GM19324 (cell line): ENCODE measurements around the gene SUPT3H.

ENCODE experiments used
- ATAC-seq: cut with Tn5 transposase; IDR thresholded peaks from one replicate; pipeline ENCODE4 v1.9.1; 2021; ENCODE audit warnings: mild to moderate bottlenecking, moderate library complexity; ENCODE audit not compliant: unreplicated experiment, low FRiP score

Gene SUPT3H

DNA sequence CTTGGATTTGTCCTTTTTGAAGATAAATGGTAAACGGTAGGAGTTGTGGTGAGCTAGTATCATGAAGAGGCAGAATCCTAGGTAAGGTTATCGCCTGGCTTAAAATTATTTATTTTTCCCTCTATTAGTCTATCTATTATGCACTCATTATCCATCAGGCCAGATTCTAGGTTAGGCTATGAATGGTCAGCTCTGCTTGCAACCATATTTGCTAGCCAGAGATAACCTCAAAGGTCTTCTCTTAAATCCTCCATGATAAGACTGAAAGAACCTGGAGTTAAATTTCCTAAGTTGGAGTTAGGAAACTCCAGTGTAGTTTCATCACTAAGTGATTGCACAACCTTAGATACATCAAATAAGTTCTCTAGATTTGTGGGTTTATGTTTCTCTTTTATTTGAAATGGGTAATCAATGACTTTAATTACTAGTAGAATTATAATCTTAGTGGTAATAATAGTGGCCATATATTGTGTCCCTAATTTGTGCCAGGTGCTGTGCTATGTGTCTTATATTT lies 351.7 kb downstream of the SUPT3H start:
- no peak for ATAC-seq

DNA sequence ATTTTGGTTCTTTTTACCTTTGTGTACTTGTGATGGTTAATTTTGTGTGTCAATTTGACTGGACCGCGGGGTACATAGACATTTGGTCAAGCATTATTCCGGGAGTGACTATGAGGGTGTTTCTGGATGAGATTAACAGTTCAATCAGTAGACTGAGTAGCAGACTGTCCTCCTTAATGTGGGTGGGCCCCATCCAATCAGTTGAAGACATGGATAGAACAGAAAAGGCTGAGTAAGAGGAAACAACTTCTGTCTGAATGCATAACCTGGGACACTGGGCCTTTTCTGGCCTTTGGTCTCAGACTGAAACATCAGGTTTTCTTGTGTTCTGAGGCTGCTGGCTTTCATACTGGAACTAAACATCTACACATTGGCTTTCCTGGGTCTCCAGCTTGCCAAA lies 353.1 kb downstream of the SUPT3H start:
- ATAC-seq: no peak

DNA sequence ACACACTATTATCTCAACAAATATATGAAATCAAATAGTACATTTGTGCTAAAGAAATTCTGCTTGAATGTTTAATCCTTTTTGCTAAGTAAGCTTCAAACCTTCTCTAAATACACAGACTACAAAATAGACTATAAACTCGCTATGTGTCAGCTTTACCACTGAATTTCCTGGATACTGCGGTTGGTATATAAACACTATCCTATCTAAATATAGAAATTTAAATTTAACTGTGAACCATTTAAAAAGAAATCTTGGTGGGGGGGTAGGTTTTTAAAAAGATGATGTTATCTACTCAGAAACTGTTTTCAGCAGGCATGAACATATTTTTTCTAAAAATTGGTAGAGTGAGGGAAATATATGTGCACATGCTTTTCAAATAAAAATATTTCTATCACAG lies 356.1 kb downstream of the SUPT3H start:
- no peak for ATAC-seq

DNA sequence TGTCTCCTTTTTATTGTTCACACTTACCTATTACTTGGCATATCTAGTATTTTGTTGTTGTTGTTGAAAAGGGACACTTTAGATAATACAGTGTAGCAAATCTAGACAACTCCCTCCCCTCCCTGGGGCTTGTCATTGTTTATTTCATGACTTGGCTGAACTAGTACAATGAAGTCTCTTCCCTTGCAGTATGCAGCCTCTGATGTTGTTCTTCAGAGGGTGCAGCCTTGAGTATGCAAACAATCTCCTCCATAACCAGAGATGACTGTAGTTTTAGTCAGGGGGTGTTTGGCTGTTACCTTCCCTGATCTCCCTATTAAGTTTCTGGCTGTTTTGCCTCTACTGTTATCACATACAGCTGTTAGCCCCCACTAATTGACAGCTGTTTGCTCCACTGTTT lies 365.0 kb downstream of the SUPT3H start:
- no peak for ATAC-seq

DNA sequence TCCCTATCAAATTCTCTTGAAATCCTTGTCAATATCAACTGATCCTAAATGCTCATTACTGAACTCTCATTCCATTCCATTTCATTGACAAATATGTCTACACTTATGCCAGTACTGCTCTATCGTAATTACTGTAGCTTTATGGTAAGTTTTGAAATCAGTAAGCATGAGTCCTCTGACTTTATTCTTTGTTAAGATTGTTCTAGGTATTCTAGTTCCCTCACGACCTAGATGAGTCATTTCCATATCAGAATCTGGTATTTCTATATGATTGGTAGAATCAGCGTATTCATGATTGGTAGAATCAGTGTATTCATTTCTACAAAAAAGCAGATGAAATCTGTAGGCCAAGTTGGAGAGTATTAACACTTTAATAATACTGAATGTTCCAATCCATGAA lies 368.2 kb downstream of the SUPT3H start:
- ATAC-seq: no peak

DNA sequence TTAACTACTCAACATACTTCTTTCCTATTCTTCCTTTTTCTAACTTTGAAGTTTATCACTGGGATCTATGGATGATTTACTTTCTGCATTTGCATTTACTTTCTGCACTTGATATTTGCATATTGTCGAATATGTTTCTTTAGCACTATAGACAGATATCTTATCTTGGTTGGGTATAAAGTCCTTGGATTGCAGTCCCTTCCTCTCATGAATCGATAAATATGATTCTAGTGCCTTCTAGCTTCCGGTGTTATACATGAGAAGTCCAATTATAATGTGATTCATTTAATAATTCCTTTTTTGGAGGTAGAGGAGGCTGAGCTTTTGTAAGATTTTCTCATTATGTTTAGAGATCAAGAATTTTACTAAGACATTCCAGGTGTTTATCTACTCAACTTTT lies 370.8 kb downstream of the SUPT3H start:
- ATAC-seq: no peak

DNA sequence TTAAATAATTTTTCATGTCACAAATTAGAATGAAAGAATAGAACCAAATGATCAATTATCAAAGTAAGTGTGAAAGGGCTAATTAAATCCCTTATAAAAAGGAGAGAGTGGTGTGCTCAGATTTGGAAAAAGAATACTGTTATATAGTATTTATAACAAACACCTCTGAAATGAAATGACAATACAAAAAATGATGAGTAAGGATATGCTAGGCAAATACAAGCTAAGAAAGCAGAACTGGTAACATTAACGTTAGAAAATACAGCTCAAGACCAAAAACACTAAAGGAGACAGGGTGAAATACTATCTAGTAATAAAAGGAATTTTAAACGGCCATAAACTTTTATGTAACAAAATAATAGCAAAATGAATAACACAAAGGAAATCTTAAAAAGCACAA lies 373.8 kb downstream of the SUPT3H start:
- no peak for ATAC-seq

DNA sequence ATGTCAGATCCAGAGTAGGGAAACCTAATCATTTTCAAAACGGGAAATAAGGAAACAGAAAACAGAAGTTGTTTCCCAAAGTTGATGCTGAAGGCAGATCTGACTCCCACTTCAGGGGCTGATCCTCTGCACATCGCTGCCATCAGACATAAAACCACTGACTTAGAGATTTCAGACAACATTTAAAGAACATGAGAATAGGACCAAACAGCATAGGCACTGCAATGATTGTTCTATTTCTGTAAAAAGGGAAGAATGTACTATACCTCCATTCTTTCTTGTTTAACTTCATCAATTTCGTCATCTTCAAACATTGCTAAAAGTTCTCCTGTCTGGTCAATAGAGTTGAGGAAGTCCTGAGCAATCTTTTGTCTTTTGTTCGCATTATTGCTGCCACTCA lies 374.3 kb downstream of the SUPT3H start:
- no peak for ATAC-seq

DNA sequence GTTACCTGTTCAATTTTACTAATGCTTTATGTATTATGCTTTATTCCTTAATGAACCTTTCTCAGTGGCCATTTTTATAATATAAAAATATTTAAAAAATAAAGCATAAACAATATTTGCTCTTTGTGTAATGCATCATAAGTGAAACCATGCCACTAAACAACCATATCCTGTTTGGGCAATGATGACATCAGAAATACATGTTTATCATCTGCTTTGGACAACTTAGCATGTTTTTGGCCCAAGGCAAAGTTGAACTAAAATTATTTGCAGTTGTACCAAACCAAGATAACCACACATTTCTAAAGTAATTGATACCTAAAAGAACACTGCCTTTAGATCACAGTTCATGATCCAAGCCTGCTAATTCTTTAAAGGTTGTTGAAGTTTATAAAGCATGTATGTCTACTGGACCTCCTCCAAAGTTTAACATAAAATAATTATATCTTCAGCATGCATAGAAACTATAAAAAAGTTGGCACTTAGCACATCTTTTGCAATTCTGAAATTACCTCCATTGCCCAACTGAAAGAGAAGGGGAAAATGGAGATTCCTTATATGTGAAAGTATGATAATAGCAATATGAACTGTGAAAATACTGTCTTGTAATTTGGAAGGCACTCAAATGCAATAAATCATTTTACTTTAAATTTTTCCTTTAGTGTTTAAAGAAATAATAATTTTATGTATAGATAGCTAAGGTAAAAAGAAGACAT lies 375.2 kb downstream of the SUPT3H start:
- no peak for ATAC-seq

DNA sequence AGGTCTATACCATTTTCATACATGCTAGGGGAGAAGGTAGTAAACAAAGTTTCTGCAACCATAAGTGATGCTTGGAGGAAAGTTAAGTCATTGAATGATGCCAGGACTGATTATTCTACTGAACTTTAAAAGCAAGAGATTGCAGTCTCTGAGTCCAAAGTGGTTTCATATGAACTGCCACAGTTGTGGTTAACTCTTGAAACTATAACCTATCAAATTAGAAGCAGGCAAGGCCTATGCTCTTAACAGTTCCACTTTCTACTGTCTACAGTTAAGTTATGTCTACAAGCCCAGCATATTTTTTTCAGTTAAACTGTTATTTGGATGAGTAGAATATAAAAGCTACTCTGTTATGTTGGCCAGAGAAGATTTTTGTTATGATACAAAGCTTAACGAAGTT lies 376.1 kb downstream of the SUPT3H start:
- peak; percentile 96 for ATAC-seq

DNA sequence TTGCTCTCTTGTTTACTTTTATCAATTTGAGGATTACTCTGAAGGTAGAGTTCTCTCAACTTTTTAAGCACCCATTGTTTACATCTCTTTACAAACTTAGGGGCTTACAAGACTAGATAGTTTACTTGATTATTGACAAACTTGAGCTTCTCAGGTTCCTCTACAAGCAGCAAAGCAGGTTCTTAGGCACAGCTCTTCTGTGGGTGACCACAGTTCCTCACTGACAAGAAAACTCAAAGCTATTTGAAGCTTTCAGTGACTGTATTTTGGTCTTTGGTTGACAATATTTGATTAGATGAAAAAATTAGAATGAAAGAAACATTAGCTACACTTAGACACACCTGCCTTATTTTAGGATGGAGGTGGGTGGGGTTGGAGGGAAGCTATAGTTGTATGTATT lies 376.9 kb downstream of the SUPT3H start:
- no peak for ATAC-seq

DNA sequence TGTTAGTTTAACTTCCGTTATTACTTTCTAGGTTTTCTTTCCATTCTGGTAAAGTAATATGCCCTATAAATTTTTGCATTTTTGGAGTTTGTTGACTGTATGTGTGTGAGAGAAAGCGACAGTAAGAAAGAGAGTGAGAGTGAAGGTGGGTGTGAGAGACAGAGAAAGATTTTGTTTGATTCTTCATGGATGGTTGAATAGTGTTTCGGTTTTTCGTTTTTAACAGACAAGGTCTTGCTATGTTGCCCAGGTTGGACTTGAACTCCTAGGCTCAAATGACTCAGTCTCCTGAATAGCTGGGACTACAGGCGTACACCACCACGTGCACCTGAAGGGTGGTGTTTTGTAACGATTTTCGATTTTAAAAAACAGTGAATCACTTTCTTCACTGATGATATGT lies 378.7 kb downstream of the SUPT3H start:
- ATAC-seq: no peak

DNA sequence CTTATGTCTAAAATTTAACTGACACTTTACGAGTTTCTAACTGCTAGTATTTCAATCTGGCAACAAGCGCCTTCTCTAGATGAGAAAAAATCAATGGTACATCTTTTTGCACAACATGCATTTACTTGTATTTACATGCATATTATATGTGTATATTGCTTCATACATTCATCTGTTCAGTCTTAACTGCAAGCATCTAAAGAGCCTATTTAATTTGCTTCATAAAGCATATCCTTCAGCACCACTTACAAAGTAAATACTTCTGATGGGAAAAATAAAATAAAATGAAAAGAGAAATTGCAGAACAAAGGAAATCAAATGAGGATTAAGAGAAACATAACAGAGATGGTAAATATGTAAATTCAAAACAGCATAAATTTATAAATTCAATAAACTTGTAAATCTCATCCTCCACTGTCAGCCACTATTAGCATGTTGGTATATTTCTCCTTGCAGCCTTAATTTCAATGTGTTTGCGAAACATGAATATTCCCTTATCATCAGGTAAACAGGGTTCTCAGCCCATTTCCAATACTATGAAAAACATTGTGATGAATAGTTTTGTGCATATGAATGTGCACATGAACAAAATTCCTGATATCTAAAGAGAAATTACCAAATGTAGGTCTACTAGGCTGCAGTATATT lies 382.1 kb downstream of the SUPT3H start:
- no peak for ATAC-seq

DNA sequence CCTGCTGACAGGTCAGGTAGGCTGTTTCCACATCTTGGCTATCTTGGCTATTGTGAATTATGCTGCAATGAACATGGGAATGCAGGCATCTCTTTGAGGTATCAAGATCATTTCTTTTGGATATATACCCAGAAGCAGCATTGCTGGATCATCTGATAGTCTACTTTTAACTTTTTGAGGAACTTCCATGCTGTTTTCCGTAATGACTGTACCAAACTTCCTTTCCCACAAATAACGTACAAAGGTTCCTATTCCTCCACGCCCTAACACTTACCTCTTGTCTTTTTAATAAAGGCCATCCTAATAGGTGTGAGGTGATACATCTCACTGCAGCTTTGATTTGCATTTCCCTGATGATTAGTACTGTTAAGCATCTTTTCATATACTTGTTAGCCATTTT lies 388.3 kb downstream of the SUPT3H start:
- no peak for ATAC-seq

DNA sequence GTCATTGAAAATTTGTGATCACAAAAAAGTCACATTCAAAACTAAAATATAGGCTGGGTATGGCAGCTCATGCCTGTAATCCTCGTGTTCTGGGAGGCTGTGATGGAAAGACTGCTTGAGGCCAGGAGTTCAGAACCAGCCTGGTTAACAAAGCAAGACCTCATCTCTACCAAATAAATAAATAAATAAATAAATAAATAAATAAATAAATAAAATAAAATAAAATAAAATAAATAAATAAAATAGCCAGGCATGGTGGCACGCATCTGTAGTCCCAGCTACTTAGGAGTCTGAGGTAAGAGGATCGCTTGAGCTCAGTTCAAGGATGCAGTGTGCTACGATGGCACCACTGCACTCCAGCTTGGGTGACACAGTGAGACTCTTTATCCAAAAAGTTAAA lies 392.7 kb downstream of the SUPT3H start:
- no peak for ATAC-seq

DNA sequence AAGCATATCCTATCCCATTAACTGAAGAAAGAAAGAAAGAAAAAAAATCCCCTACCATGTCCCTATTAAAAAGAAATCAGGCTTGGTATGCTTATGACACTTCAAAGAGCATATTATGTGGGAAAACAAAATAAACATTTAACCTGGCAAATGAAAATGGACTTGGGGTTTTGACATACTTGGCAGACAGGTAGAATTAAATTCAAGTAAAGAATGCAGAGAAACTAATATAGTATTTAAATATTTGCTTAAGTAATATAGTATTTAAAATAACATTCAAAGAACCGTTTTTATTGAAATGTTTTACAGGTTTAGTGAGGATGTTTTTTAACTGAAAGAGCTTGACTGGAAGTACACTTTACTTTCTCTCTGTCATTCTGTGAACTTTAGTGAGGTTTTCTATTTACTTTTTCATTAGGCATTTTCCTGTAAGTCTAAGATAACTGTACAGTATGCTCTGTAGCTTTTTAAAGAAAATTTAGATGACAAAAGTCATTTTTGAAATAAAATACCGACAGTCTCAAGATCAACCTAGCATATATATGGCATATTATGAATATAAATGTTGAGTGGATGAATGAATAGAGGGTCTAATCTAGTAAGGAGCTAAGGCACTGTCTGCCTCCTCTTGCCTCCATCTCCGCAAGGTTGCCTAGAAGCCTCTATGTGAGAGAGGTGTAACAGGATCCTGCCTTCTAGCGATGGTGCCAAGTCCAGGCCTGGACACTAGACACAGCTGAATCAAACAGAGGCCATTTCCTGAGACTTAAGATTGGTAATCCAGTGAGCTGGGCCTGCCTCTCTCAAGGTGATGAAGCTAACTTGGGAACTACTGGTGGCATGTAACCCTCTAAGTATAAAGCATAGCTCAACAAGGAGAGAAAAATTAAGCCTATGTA lies 394.0 kb downstream of the SUPT3H start:
- no peak for ATAC-seq

DNA sequence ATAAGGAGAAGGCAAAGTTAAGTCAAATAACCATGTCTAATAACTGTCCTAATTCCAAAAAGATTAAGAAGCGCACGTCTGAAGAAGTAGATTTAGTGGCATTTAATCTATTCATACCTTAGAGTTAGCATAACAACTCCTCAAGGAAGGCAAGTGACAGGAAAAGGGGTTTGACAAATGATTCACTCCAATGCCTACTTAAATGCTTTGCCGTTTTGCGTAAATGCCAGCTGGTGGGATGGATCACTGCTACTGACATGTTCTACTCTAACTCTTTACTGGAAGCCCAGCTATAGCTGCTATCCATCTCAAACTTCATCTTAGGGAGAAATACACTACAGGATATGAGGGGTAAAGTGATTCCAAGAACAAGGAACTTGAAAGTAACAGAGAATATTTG lies 396.9 kb downstream of the SUPT3H start:
- no peak for ATAC-seq

DNA sequence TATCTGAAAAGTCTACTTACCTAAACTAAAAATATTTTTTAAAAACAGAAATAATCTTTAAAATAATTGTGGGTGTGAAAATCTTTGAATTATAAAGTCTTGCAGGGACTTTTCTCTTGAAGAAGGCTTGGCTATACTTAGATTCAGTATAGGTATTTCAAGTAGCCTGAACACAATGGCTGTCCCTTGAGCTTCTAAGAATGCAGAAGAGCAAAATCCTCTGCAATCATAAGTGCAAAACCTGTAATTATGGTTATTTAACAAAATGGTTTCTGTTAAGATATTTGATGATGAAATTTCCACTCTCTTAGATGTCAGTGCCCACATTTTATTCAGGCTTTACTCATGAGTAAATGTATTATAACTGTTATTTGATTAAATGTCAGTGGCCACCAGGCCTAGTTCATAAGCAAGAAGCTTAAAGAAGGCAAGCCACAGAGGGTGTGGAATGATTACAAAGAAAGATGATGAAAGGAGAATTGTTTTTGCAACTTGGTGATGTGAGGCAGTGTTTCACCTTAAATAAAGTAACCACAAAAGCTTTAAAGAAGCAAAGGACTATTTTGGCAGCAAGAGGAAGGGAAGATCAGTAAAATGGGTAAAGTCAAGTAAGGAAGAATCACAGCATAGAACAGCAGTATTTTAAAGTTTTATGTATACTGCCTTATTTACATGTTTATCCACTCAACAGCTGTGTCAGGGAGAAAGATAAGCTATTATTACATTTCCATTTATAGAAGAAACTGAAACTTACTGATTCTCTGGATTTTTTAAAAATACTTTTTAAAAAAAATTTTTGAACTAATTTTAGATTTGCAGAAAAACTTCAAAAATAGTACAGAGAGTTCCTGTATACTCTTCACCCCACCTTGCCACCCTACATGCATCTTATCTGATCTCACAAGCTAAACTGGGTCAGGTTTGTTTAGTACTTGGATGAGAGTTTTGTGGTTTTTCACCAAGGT lies 400.8 kb downstream of the SUPT3H start:
- no peak for ATAC-seq

DNA sequence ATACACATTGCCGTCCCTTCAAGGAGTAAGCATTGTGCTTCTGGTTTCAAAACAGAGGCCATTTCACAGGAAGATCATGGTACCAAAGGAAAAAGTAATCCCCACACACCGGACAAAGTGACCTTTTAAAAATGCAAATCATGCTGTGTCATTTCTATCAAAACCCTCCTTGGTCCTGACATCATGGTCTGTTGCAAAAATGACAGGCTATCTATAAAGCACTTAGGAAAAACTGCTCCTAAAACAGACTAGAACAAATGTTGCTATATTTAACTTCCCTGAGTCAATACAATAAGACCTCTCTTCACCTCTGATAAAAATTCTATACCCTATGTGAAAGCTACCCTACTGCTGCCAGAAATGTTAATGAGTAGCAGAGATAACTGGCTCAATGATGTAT lies 403.2 kb downstream of the SUPT3H start:
- no peak for ATAC-seq

DNA sequence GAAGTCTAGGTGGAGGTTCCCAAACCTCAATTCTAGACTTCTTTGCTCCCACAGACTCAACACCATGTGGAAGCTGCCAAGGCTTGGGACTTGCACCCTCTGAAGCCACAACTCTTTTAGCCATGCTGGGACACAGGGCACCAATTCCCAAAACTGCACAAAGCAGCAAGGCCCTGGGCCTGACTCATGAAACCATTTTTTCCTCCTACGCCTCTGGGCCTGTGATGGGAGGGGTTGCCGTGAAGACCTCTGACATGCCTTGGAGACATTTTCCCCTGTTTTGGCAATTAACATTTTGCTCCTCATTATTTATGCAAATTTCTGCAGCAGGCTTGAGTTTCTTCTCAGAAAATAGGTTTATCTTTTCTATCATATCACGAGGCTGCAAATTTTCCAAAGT lies 405.0 kb downstream of the SUPT3H start:
- no peak for ATAC-seq
